ENCODE results near the gene GMDS.
A peak's percentile ranks its signal among the peaks of the same experiment; 100 is the strongest.

Gene GMDS

DNA sequence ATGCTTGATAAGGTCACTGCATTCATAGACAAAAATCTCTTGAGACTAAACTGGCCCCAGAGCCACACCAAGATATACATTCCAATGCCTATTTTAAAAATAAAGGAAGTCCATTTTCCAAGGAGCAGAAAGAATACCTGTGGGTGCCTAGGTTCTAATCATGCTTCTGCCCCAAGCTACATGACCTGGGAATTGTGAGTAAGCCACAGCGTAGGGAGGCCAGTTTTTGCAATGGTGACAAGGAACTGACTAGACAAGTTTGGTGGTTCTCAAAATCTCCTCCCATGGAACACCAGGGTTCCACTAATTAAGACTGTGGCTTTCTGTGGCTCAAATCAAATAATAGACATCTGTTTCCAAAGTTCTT, 83.3 kb downstream of the GMDS start:
- H3K27ac ChIP-seq (ENCODE audit: low read depth, low read length) = peak overlapping the region; percentile 83
- H4K91ac ChIP-seq (ENCODE audit: low read depth, low read length) = no peak overlapping the region
- H3K36me3 ChIP-seq (ENCODE audit: control insufficient read depth in 1 of 2, insufficient read depth in 2 of 2, low read length in 2 of 2) = no peaks in the 10 kb centered on the region
- no peaks in the 10 kb centered on the region for H3K27me3 ChIP-seq (ENCODE audit: insufficient read depth, low read length)
- no peak overlapping the region for H3K14ac ChIP-seq (ENCODE audit: low read length)
- H3K4me2 ChIP-seq (ENCODE audit: low read length) = no peak overlapping the region
- H4K12ac ChIP-seq (ENCODE audit: low read depth, low read length) = no peak overlapping the region
- H2AFZ ChIP-seq (ENCODE audit: insufficient read depth, low read length, poor library complexity) = no peak overlapping the region
- H3K9ac ChIP-seq (ENCODE audit: low read length) = no peak overlapping the region
- no peak overlapping the region for H3K4ac ChIP-seq (ENCODE audit: low read depth, low read length)
- no CpG with 5 or more reads among the region's 1 CpG for WGBS (ENCODE audit: extremely low coverage, insufficient coverage, insufficient read length)
- H3K23ac ChIP-seq (ENCODE audit: low read length) = no peak overlapping the region
- H2BK12ac ChIP-seq (ENCODE audit: low read length) = no peak overlapping the region
- peaks cover 8 to 13% of the 10 kb centered on the region in 2 experiments for H3K4me1 ChIP-seq (ENCODE audit: control insufficient read depth in 1 of 2, insufficient read depth in 2 of 2, low read length in 2 of 2)
- no peak overlapping the region for H2AK5ac ChIP-seq (ENCODE audit: low read length)
- peaks cover 8% of the 10 kb centered on the region for H3K79me1 ChIP-seq (ENCODE audit: low read length)
- no peak overlapping the region for H3K4me3 ChIP-seq (ENCODE audit: low read depth, low read length)
- H3K79me2 ChIP-seq (ENCODE audit: control insufficient read depth, insufficient read depth, low read length, poor library complexity) = peaks cover 1% of the 10 kb centered on the region
- no peak overlapping the region for H4K8ac ChIP-seq (ENCODE audit: low read depth, low read length)
- no peaks in the 10 kb centered on the region for H3K9me3 ChIP-seq (ENCODE audit: insufficient read depth, low read depth, low read length)
- peak; percentile 25 to 30 for DNase-seq
- H3K18ac ChIP-seq (ENCODE audit: low read length) = no peak overlapping the region
- no peak overlapping the region for H2BK5ac ChIP-seq (ENCODE audit: low read depth, low read length, poor library complexity)
- H2BK120ac ChIP-seq (ENCODE audit: insufficient read depth, low read length, poor library complexity) = no peak overlapping the region

- Histone ChIP-seq H3K18ac (ENCODE audit: low read length) (no peak overlapping the region), H3K27ac (ENCODE audit: low read depth, low read length) (no peak overlapping the region), H2BK5ac (ENCODE audit: low read depth, low read length, poor library complexity) (no peak overlapping the region), H3K14ac (ENCODE audit: low read length) (no peak overlapping the region), H2BK120ac (ENCODE audit: insufficient read depth, low read length, poor library complexity) (no peak overlapping the region), H2BK12ac (ENCODE audit: low read length) (no peak overlapping the region), H3K9me3 (ENCODE audit: insufficient read depth, low read depth, low read length) (no peaks in the 10 kb centered on the region), H3K4me1 (ENCODE audit: control insufficient read depth in 1 of 2, insufficient read depth in 2 of 2, low read length in 2 of 2) (peaks cover 8 to 13% of the 10 kb centered on the region in 2 experiments), H3K79me2 (ENCODE audit: control insufficient read depth, insufficient read depth, low read length, poor library complexity) (peaks cover 1% of the 10 kb centered on the region), H4K91ac (ENCODE audit: low read depth, low read length) (no peak overlapping the region), H3K27me3 (ENCODE audit: insufficient read depth, low read length) (no peaks in the 10 kb centered on the region), H2AK5ac (ENCODE audit: low read length) (no peak overlapping the region), H3K36me3 (ENCODE audit: control insufficient read depth in 1 of 2, insufficient read depth in 2 of 2, low read length in 2 of 2) (no peaks in the 10 kb centered on the region), H3K4me2 (ENCODE audit: low read length) (no peak overlapping the region), H3K79me1 (ENCODE audit: low read length) (peaks cover 8% of the 10 kb centered on the region), H4K8ac (ENCODE audit: low read depth, low read length) (no peak overlapping the region), H3K9ac (ENCODE audit: low read length) (no peak overlapping the region), H3K4ac (ENCODE audit: low read depth, low read length) (no peak overlapping the region), H4K12ac (ENCODE audit: low read depth, low read length) (no peak overlapping the region), H2AFZ (ENCODE audit: insufficient read depth, low read length, poor library complexity) (no peak overlapping the region), H3K4me3 (ENCODE audit: low read depth, low read length) (no peak overlapping the region), H3K23ac (ENCODE audit: low read length) (no peak overlapping the region)
- WGBS (ENCODE audit: extremely low coverage, insufficient coverage, insufficient read length) = no CpG with 5 or more reads among the region's 12 CpGs
- peak; percentile 65 to 81 for DNase-seq
Observed at GRCh38 chr6:2158596-2159271, 86.7 kb downstream of the GMDS start.

- Histone ChIP-seq H3K14ac (ENCODE audit: low read length) (no peak overlapping the region), H4K12ac (ENCODE audit: low read depth, low read length) (no peak overlapping the region), H3K9me3 (ENCODE audit: insufficient read depth, low read depth, low read length) (no peaks in the 10 kb centered on the region), H3K4me3 (ENCODE audit: low read depth, low read length) (no peak overlapping the region), H3K36me3 (ENCODE audit: control insufficient read depth in 1 of 2, insufficient read depth in 2 of 2, low read length in 2 of 2) (no peaks in the 10 kb centered on the region), H3K27ac (ENCODE audit: low read depth, low read length) (no peak overlapping the region), H2BK12ac (ENCODE audit: low read length) (peak overlapping the region; percentile 14), H3K18ac (ENCODE audit: low read length) (no peak overlapping the region), H3K79me1 (ENCODE audit: low read length) (peaks cover 4% of the 10 kb centered on the region), H4K8ac (ENCODE audit: low read depth, low read length) (peak overlapping the region; percentile 38), H3K4me1 (ENCODE audit: control insufficient read depth in 1 of 2, insufficient read depth in 2 of 2, low read length in 2 of 2) (peaks cover 3 to 7% of the 10 kb centered on the region in 2 experiments), H3K4ac (ENCODE audit: low read depth, low read length) (no peak overlapping the region), H3K79me2 (ENCODE audit: control insufficient read depth, insufficient read depth, low read length, poor library complexity) (no peaks in the 10 kb centered on the region), H2BK120ac (ENCODE audit: insufficient read depth, low read length, poor library complexity) (no peak overlapping the region), H3K27me3 (ENCODE audit: insufficient read depth, low read length) (no peaks in the 10 kb centered on the region), H3K23ac (ENCODE audit: low read length) (no peak overlapping the region), H2BK5ac (ENCODE audit: low read depth, low read length, poor library complexity) (no peak overlapping the region), H3K4me2 (ENCODE audit: low read length) (no peak overlapping the region), H3K9ac (ENCODE audit: low read length) (no peak overlapping the region), H2AK5ac (ENCODE audit: low read length) (no peak overlapping the region), H2AFZ (ENCODE audit: insufficient read depth, low read length, poor library complexity) (no peak overlapping the region), H4K91ac (ENCODE audit: low read depth, low read length) (no peak overlapping the region)
- no CpG with 5 or more reads among the region's 1 CpG for WGBS (ENCODE audit: extremely low coverage, insufficient coverage, insufficient read length)
- peak; percentile 46 to 90 for DNase-seq
Observed at GRCh38 chr6:2157441-2158127, 87.8 kb downstream of the GMDS start.

GRCh38 chr6:2155206-2155605, 90.2 kb downstream of the GMDS start:
- Histone ChIP-seq H3K4me3 (ENCODE audit: low read depth, low read length) (no peak overlapping the region), H2BK120ac (ENCODE audit: insufficient read depth, low read length, poor library complexity) (no peak overlapping the region), H2AFZ (ENCODE audit: insufficient read depth, low read length, poor library complexity) (no peak overlapping the region), H3K36me3 (ENCODE audit: control insufficient read depth in 1 of 2, insufficient read depth in 2 of 2, low read length in 2 of 2) (no peaks in the 10 kb centered on the region), H2BK12ac (ENCODE audit: low read length) (no peak overlapping the region), H3K23ac (ENCODE audit: low read length) (no peak overlapping the region), H3K14ac (ENCODE audit: low read length) (no peak overlapping the region), H2BK5ac (ENCODE audit: low read depth, low read length, poor library complexity) (no peak overlapping the region), H3K4me2 (ENCODE audit: low read length) (no peak overlapping the region), H3K79me2 (ENCODE audit: control insufficient read depth, insufficient read depth, low read length, poor library complexity) (no peaks in the 10 kb centered on the region), H3K27me3 (ENCODE audit: insufficient read depth, low read length) (no peaks in the 10 kb centered on the region), H4K8ac (ENCODE audit: low read depth, low read length) (no peak overlapping the region), H3K9me3 (ENCODE audit: insufficient read depth, low read depth, low read length) (no peaks in the 10 kb centered on the region), H3K4ac (ENCODE audit: low read depth, low read length) (no peak overlapping the region), H3K79me1 (ENCODE audit: low read length) (no peaks in the 10 kb centered on the region), H4K91ac (ENCODE audit: low read depth, low read length) (no peak overlapping the region), H2AK5ac (ENCODE audit: low read length) (no peak overlapping the region), H3K18ac (ENCODE audit: low read length) (no peak overlapping the region), H3K9ac (ENCODE audit: low read length) (no peak overlapping the region), H3K4me1 (ENCODE audit: control insufficient read depth in 1 of 2, insufficient read depth in 2 of 2, low read length in 2 of 2) (no peaks in the 10 kb centered on the region), H4K12ac (ENCODE audit: low read depth, low read length) (no peak overlapping the region), H3K27ac (ENCODE audit: low read depth, low read length) (no peak overlapping the region)
- no CpG with 5 or more reads among the region's 1 CpG for WGBS (ENCODE audit: extremely low coverage, insufficient coverage, insufficient read length)
- DNase-seq = no peak
